Left ventricle myocardium inferior (tissue), 1 donor: Measurements from ENCODE around the gene SIK3. TPM values are rescaled to one million over a fixed set of nuclear protein-coding genes. Genes with fewer than 3 reads are reported as not detected.

Source experiments
- DNase-seq: peaks from one replicate; pipeline ENCODE4 v3.0.0-alpha.2; 2020
- H3K27ac ChIP-seq: fragments of 200-600 bp; replicated peaks from 2 replicates; pipeline ENCODE4 v1.8.0; 2021
- H3K27me3 ChIP-seq: fragments of 200-600 bp; 2 replicates; pipeline ENCODE4 v1.8.0; 2021; ENCODE audit warnings: low read depth
- H3K36me3 ChIP-seq: fragments of 200-600 bp; 2 replicates; pipeline ENCODE4 v1.8.0; 2021
- H3K4me1 ChIP-seq: fragments of 200-600 bp; 2 replicates; pipeline ENCODE4 v1.8.0; 2021
- H3K4me3 ChIP-seq: fragments of 200-600 bp; 2 replicates; pipeline ENCODE4 v1.8.0; 2021; ENCODE audit warnings: mild to moderate bottlenecking, moderate library complexity
- H3K9me3 ChIP-seq: fragments of 200-600 bp; replicated peaks from 2 replicates; pipeline ENCODE4 v1.8.0; 2021
- intact Hi-C: fragments of 100-400 bp; cut with micrococcal nuclease; formaldehyde crosslinking; loops from one replicate; pipeline ENCODE4 v1.11.0; 2022
- total RNA-seq: library from RNA; stranded (reverse); fragmentation: NEBNext Ultra II Directional; extraction: Animal tissue kit (Norgen Biotek cat#: 25700); gene quantifications from one replicate; pipeline ENCODE4 v1.2.1, GENCODE V29; 2021
- TF ChIP-seq, protein P1 (sequence below): fragments of 200-600 bp; IDR thresholded peaks from 2 replicates; pipeline ENCODE4 v1.8.0; 2021; ENCODE audit warnings: antibody characterized with exemption, mild to moderate bottlenecking, borderline replicate concordance
- donor health status: DM: no; HTN: yes; CAD: no; lungs with severe emphysema.

SIK3 gene
- total RNA-seq, 1 donor from 2014 or later: 36.3 TPM

DNA sequence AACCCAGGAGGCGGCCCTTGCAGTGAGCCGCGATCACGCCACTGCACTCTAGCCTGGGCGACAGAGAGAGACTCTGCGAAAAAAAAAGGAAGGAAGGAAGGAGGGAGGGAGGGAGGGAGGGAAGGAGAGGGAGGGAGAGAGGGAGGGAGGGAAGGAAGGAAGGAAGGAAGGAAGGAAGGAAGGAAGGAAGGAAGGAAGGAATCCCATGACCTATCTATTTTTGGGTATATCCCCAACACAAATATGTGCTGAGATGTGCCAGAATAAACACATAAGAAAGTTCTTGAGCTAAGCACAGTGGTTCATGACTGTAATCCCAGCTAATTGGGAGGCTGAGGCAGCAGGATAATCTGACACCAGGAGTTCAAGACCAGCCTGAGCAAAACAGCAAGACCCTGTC is 82.0 kb downstream of the SIK3 start:
- peaks cover 27% of the 10 kb centered on the region for H3K4me1 ChIP-seq
- no peak overlapping the region for H3K4me3 ChIP-seq
- TF ChIP-seq, protein P1, sequence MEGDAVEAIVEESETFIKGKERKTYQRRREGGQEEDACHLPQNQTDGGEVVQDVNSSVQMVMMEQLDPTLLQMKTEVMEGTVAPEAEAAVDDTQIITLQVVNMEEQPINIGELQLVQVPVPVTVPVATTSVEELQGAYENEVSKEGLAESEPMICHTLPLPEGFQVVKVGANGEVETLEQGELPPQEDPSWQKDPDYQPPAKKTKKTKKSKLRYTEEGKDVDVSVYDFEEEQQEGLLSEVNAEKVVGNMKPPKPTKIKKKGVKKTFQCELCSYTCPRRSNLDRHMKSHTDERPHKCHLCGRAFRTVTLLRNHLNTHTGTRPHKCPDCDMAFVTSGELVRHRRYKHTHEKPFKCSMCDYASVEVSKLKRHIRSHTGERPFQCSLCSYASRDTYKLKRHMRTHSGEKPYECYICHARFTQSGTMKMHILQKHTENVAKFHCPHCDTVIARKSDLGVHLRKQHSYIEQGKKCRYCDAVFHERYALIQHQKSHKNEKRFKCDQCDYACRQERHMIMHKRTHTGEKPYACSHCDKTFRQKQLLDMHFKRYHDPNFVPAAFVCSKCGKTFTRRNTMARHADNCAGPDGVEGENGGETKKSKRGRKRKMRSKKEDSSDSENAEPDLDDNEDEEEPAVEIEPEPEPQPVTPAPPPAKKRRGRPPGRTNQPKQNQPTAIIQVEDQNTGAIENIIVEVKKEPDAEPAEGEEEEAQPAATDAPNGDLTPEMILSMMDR: no peak
- no peaks in the 10 kb centered on the region for H3K9me3 ChIP-seq
- peaks cover 3% of the 10 kb centered on the region for H3K36me3 ChIP-seq
- no peak for DNase-seq
- intact Hi-C loops: no loop called here
- H3K27me3 ChIP-seq: no peaks in the 10 kb centered on the region
- H3K27ac ChIP-seq: no peak overlapping the region

DNA sequence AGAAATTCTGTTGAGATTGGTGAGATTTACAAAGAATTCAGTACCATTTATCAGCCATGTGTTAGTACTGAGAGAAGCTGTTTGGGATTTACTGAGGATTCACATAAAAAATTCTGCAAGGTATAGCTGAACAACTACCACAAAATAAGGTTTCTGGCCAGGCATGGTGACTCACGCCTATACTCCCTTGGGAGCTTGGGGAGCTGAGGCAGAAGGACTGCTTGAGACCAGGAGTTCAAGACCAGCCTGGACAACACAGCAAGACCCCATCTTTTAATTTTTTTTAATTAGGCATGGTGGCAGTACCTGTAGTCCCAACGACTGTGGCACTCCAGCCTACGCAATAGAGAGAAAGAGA is 86.7 kb downstream of the SIK3 start:
- Histone ChIP-seq H3K27me3 (no peaks in the 10 kb centered on the region), H3K4me1 (peaks cover 11% of the 10 kb centered on the region), H3K4me3 (no peak overlapping the region), H3K27ac (no peak overlapping the region), H3K36me3 (peaks cover under 1% of the 10 kb centered on the region), H3K9me3 (no peaks in the 10 kb centered on the region)
- intact Hi-C loops: no loop called here
- no peak for DNase-seq
- TF ChIP-seq, protein P1: no peak

DNA sequence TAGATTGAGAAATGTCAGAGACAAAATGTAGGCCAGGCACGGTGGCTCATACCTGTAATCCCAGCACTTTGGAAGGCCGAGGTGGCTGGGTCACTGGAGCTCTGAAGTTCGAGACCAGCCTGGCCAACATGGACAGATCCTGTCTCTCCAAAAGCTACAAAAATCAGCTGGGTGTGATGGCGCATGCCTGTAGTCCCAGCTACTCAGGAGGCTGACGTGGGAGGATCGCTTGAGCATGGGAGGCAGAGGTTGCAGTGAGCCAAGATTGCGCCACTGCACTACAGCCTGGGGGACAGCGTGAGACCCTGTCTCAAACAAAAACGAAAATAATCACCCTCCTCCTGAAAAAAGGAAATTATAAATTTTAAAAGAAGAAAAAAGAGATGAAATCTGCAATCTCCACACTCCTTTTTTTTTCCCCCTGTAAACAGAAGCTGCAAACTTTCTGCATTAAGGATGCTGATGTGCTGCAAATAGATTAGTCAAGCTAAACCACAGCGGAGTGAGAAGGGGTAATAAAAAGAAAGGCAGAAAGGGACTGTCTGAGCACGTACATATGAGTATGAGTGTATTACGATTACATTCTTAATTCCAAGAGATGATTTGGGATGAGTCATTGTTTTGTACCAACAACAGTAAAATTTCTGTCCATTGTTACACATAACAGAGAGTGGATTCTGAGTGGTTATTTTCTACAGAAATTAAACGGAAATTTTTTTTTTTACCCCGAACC is 87.3 kb downstream of the SIK3 start:
- H3K4me1 ChIP-seq: peaks cover 16% of the 10 kb centered on the region
- TF ChIP-seq, protein P1: no peak
- H3K4me3 ChIP-seq: no peak overlapping the region
- H3K27ac ChIP-seq: no peak overlapping the region
- no peaks in the 10 kb centered on the region for H3K36me3 ChIP-seq
- DNase-seq: no peak
- intact Hi-C loops: no loop called here
- no peaks in the 10 kb centered on the region for H3K27me3 ChIP-seq
- H3K9me3 ChIP-seq: no peaks in the 10 kb centered on the region

DNA sequence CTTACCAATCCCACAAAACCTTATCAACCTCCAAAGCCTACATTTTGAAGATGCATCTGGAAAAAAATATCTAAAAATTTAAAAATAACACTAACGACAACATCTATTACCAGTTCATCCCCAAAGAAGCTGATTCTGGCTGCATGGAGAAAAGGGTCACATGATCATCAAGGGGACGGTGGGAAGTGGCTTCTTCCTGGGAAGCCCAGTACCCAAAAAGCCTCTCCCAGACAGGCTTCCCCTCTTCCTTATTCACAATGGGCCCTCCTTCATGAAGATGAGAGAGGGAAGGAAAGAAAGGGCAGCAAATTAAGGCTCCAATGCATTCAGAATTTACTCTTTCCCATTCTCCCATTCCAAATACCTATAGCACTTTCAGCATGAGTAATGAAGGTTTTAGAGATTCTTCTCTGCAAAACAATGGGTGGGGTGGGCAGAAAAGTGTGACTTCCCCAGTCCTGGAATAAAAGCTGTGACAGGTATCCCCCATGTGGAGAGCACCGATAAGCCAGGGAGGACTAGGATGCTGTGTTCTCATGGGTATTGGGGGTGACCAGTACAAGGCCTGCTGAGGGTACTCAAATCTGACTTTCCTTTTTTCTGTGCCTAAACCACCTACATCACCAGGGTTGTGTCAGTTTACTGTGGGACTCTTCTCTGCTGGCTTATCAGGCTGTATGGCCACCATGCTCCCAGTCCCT is 88.2 kb downstream of the SIK3 start:
- Histone ChIP-seq H3K36me3 (no peaks in the 10 kb centered on the region), H3K4me3 (no peak overlapping the region), H3K9me3 (no peaks in the 10 kb centered on the region), H3K4me1 (peaks cover 23% of the 10 kb centered on the region), H3K27ac (no peak overlapping the region), H3K27me3 (no peaks in the 10 kb centered on the region)
- TF ChIP-seq, protein P1: no peak
- DNase-seq: no peak
- intact Hi-C loops: no loop called here

DNA sequence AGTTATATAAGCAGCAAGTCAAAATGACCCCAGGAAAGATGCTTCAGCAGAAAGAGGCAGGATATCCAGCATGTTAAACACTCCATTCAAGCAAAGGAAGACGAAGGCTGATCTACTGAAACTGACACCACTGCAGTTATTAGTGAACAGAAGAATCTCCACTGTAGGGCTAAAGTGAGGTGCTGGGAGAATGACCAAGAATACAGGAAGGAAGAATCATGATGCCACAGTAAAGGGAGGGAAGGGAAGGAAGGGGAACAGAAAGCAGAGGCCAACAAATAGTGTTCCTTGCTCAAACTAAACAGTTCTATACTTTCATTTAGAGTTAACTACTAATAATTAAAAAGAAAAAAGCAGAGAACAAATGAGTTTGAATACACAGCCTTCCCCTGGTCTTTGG is 92.5 kb downstream of the SIK3 start:
- no peaks in the 10 kb centered on the region for H3K9me3 ChIP-seq
- peaks cover 55% of the 10 kb centered on the region for H3K4me1 ChIP-seq
- DNase-seq: no peak
- no peaks in the 10 kb centered on the region for H3K27me3 ChIP-seq
- peaks cover 3% of the 10 kb centered on the region for H3K36me3 ChIP-seq
- no peak overlapping the region for H3K27ac ChIP-seq
- intact Hi-C loops: no loop called here
- no peak overlapping the region for H3K4me3 ChIP-seq
- TF ChIP-seq, protein P1: no peak
